NCI-H345 (cell line): ENCODE measurements around the gene MTERF1.

Experiments
- DNase-seq: peaks from one replicate; lab custom pipeline; 2025; lab: John Stamatoyannopoulos, UW

MTERF1 gene

DNA sequence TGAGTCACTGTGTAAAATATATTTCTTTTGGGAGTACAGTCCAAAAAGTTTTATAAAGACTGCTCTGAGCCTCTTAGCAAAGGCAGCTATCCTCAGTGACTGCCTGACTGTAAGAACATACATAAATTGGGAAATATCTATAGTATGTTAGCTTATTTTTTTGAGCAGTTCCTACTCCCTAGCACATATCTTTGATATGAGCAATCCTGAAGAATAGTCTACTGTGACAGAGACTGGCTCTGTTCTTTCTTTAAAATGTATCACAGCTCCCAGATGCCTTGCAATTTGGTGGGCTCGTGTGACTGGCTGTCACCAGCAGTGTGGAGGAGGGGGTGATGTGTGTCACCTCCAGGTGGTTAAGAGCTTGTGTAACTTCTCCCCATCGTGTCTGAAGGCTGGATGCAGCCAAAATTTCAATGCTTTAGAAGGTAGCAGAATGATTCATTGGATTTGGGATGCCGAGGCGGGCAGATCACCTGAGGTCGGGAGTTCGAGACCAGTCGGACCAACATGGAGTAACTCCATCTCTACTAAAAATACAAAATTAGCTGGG is 47.9 kb downstream of the MTERF1 start:
- DNase-seq, result no peak

DNA sequence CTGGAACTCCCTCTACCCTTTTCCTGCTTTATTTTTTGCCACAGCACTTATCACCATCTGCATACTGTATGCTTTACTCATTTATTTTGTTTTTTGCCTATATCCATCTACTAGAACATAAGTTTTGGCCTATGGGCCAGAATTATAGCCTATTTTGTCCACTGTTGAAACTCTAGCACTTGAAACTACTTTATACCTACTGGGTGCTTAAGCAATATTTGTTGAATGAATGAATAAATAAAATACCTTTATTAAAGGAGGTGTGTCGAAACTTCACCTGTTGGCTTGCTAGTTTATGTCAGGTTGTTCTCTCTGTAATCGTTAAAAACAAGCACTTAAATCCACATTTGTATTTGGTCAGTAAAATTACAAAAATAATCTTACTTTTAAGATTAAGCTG is 53.3 kb downstream of the MTERF1 start:
- DNase-seq, result no peak

DNA sequence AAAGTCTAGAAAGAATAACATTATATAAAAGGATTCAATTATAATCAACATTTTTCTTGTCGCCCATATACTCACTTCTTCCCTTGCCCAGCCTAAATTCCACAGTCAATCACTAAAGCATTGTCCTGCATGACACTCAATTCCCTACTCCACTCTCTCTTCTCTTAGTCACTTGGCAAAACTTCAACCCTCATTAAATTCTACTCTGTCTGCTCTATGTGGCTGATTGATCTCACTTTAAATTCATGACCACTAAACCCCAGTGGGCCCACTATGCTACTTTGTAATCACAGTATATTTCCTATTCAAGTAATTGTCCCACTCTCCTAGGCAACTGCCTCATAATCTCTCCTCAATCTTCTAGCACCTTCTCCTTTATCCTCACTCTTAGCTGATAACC is 54.1 kb downstream of the MTERF1 start:
- no peak for DNase-seq

GRCh38 chr7:91824201-91824600 is 56.3 kb downstream of the MTERF1 start:
- DNase-seq, result peak; percentile 19
